HFF-Myc (cell line): ENCODE results near the gene TAS2R60.
"Not testable (repeated sequence)": the region's sequence is repeated elsewhere in the genome, so short reads cannot be mapped to it uniquely, and the experiment has no call there.

Experiments
- DNase-seq: peaks from one replicate; pipeline ENCODE4 v3.0.0-alpha.2; 2011; ENCODE audit warnings: low read depth; ENCODE audit errors: extremely low read depth
- H3K4me3 ChIP-seq: replicated peaks from 2 replicates; pipeline ENCODE4 v1.5.1; 2011; ENCODE audit warnings: low read depth, mild to moderate bottlenecking, control low read depth, low read length
- CTCF ChIP-seq: IDR thresholded peaks from 2 replicates; pipeline ENCODE4 v1.5.1; 2012; ENCODE audit warnings: mild to moderate bottlenecking, low read depth, low read length, control low read depth; ENCODE audit errors: missing control alignments

The TAS2R60 gene

GRCh38 chr7:143413123-143413522 is 30.1 kb upstream of the TAS2R60 start:
- no peak for DNase-seq
- no peak overlapping the region for H3K4me3 ChIP-seq
- TF ChIP-seq CTCF = no peak

GRCh38 chr7:143415209-143415608 is 28.0 kb upstream of the TAS2R60 start:
- H3K4me3 ChIP-seq, DNase-seq: not testable (repeated sequence)

GRCh38 chr7:143415742-143416397 is 27.4 kb upstream of the TAS2R60 start:
- DNase-seq = no peak
- no peak for TF ChIP-seq CTCF
- H3K4me3 ChIP-seq = no peak overlapping the region

- no peak overlapping the region for H3K4me3 ChIP-seq
- TF ChIP-seq CTCF = peak; percentile 64
- peak; percentile 38 for DNase-seq
Observed at GRCh38 chr7:143416565-143417149, 26.6 kb upstream of the TAS2R60 start.

GRCh38 chr7:143417734-143418383 is 25.4 kb upstream of the TAS2R60 start:
- no peak overlapping the region for H3K4me3 ChIP-seq
- TF ChIP-seq CTCF = no peak
- no peak for DNase-seq

- no peak for TF ChIP-seq CTCF
- DNase-seq = no peak
- no peak overlapping the region for H3K4me3 ChIP-seq
Observed at GRCh38 chr7:143418681-143419458, 24.4 kb upstream of the TAS2R60 start.

GRCh38 chr7:143419880-143420279 is 23.4 kb upstream of the TAS2R60 start:
- DNase-seq = no peak
- TF ChIP-seq CTCF = no peak
- H3K4me3 ChIP-seq = no peak overlapping the region

- DNase-seq = not testable (repeated sequence)
Observed at GRCh38 chr7:143420624-143421023, 22.6 kb upstream of the TAS2R60 start.

More at GRCh38 chr7:143420624-143421023, 22.6 kb upstream of the TAS2R60 start:
- H3K4me3 ChIP-seq = not testable (repeated sequence)
